Progenitor cell of endocrine pancreas (in vitro differentiated cells): ENCODE results near the gene PHLDA2. TPM values are rescaled to one million over a fixed set of nuclear protein-coding genes. Genes with fewer than 3 reads are reported as not detected.

Experiments used
- DNase-seq: peaks from one replicate; pipeline ENCODE4 v3.0.0; 2021; ENCODE audit warnings: low spot score; ENCODE audit not compliant: unreplicated experiment
- H3K27ac Mint-ChIP-seq: 2 replicates; pipeline ENCODE4 v1.8.0; 2021; ENCODE audit warnings: mild to moderate bottlenecking, moderate library complexity, mixed read lengths
- H3K27me3 Mint-ChIP-seq: 2 replicates; pipeline ENCODE4 v1.8.0; 2021; ENCODE audit warnings: mixed read lengths
- H3K36me3 Mint-ChIP-seq: 2 replicates; pipeline ENCODE4 v1.8.0; 2022; ENCODE audit warnings: mixed read lengths; ENCODE audit not compliant: insufficient read depth
- H3K4me1 Mint-ChIP-seq: 2 replicates; pipeline ENCODE4 v1.8.0; 2021; ENCODE audit warnings: low read depth, mixed read lengths
- H3K4me3 Mint-ChIP-seq: 2 replicates; pipeline ENCODE4 v1.8.0; 2021; ENCODE audit warnings: low read depth, mild to moderate bottlenecking, moderate library complexity, mixed read lengths
- H3K9me3 Mint-ChIP-seq: 2 replicates; pipeline ENCODE4 v1.8.0; 2021; ENCODE audit warnings: low read depth, mixed read lengths
- total RNA-seq: library from RNA; stranded (reverse); gene quantifications from 2 replicates; pipeline ENCODE4 v1.2.1, GENCODE V29; 2021
- TF ChIP-seq, protein P1 (sequence below): fragments of 200-600 bp; sonication (generic); IDR thresholded peaks from one replicate; pipeline ENCODE4 v1.5.0; 2021; ENCODE audit warnings: antibody characterized with exemption, mild to moderate bottlenecking; ENCODE audit not compliant: unreplicated experiment

The PHLDA2 gene
- total RNA-seq, 1 donor from 2014 or later: 1.2 TPM

DNA sequence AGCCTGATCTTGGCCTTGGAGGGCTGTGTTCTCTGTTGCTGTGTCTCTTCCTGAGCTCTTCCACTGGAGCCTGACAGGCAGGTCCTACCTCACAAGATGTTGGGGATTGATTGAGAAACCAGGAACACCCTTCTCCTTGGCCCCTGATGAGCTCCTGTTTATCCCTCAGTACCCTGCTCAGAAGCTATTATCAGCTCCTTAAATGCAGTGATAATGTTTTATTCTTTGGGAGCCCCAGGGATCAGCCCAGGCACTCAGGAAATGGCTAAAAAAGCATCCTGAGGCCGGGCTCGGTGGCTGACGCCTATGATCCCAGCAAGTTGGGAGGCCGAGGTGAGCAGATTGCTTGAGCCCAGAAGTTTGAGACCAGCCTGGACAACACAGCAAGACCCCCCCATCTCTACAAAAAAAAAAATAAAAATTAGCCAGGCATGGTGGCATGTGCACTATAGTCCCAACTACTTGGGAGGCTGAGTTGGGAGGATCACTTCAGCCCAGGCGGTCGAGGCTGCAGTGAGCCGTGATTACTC, 4.9 kb upstream of the PHLDA2 start:
- Mint-ChIP-seq H3K27me3 (peaks cover 14% of the 10 kb centered on the region), H3K27ac (no peak overlapping the region), H3K9me3 (peaks cover 17% of the 10 kb centered on the region), H3K4me1 (peaks cover 4% of the 10 kb centered on the region), H3K4me3 (no peak overlapping the region), H3K36me3 (peaks cover 12% of the 10 kb centered on the region)
- DNase-seq: no peak
- TF ChIP-seq, protein P1, sequence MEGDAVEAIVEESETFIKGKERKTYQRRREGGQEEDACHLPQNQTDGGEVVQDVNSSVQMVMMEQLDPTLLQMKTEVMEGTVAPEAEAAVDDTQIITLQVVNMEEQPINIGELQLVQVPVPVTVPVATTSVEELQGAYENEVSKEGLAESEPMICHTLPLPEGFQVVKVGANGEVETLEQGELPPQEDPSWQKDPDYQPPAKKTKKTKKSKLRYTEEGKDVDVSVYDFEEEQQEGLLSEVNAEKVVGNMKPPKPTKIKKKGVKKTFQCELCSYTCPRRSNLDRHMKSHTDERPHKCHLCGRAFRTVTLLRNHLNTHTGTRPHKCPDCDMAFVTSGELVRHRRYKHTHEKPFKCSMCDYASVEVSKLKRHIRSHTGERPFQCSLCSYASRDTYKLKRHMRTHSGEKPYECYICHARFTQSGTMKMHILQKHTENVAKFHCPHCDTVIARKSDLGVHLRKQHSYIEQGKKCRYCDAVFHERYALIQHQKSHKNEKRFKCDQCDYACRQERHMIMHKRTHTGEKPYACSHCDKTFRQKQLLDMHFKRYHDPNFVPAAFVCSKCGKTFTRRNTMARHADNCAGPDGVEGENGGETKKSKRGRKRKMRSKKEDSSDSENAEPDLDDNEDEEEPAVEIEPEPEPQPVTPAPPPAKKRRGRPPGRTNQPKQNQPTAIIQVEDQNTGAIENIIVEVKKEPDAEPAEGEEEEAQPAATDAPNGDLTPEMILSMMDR: no peak

DNA sequence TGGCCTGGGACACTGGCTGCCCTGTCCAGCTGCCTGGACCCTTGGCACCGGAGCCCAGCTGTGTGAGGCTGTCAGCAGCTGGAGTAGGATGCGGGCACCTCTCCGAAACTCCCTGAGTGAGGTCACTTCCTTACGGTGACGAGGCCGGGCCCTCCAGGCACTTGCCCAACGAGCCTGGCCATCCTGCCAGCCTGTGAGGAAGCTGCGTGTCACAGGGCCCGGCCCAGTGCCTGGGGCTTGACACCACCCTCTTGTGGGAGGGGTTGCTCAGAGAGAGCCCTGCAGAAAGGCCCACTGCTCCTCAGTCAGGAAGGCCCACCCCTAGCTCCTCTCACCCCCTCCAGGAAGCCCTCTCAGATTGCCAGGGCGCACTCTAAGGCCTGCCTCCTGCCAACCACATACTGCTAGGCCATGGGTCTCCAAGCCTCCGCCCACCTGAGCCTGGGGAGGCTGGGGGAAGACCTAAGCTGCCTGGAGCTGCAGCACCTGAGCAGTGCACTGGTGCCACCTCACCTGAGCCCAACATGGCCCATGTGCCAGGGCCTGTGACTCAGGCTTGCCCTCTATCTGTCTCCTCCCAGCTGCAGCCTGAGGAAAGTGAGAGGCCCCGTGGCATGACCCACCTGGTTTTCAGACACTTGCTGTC, 4.3 kb upstream of the PHLDA2 start:
- Mint-ChIP-seq H3K36me3 (peaks cover 8% of the 10 kb centered on the region), H3K27ac (no peak overlapping the region), H3K27me3 (peaks cover 17% of the 10 kb centered on the region), H3K4me1 (peaks cover 5% of the 10 kb centered on the region), H3K9me3 (peaks cover 12% of the 10 kb centered on the region), H3K4me3 (no peak overlapping the region)
- DNase-seq: no peak
- TF ChIP-seq, protein P1: no peak

DNA sequence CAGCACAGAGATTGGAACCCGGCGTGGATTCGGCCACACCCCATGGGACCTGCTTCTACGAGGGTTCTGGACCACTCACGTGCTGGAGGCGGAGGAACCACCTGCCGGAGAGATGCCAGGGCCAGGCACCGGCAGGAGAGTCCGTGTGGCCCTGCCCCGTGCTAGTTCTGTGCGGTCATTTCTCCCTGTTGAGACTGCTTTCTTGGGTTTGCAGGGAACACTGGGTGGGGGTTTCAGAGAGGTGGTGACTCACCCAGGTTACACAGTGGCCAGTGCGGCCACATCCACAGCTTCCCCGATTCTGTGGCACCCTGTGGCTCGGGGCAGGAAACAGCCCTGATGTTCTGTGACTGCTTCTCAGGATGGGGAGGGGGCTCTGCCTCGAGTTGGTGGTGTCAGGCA, 3.6 kb upstream of the PHLDA2 start:
- DNase-seq: no peak
- peaks cover 8% of the 10 kb centered on the region for H3K4me1 Mint-ChIP-seq
- peaks cover 23% of the 10 kb centered on the region for H3K27me3 Mint-ChIP-seq
- H3K9me3 Mint-ChIP-seq: peaks cover 6% of the 10 kb centered on the region
- peaks cover 7% of the 10 kb centered on the region for H3K36me3 Mint-ChIP-seq
- TF ChIP-seq, protein P1: no peak
- no peak overlapping the region for H3K4me3 Mint-ChIP-seq
- H3K27ac Mint-ChIP-seq: no peak overlapping the region

DNA sequence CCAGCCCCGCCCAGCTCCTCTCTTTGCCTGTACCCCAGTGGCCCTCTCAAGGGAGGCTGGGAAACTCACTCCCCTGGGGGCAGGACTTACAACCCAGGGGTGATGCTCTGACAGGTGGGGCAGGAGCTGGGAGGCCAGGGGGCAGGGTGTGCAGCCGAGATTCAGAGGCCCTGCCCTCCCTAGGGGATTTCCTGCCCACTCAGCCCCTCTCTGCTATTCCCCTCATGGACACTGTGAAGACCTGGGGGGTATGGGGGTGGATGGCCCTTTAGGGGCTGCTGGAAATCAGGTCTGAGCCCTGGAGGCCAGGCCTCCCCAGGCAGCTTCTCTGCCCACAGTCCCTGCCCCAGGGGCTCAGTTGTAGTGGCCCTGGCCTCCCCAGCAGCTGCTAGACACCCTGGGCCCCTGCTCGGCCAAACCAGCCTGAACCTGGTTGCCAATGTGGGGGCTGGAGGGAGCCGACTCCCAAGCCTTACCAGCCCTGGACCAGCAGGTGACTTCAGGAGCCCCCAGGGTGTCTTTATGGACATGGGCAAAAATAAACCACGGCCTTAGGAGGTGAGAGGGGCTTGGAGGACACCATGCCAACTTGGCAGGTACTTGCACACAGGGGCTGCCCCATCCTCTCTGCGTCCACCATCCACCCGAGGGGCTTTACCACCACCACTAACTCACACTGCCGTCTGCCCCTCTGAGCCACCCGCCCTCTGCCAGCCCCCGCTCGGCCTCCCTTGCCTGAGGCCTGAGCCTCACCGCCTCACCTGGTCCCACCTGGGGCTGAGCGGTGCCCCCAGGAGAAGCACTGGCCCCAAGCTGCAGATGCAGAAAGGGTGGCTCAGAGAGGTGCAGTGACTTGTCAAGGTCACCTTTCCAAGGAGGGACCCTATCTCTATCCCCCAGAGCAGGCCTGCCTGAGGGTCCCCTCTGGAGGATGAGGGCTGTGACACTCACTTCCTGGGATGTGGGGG, 2.8 kb upstream of the PHLDA2 start:
- Mint-ChIP-seq H3K27me3 (peaks cover 31% of the 10 kb centered on the region), H3K36me3 (peaks cover 2% of the 10 kb centered on the region), H3K9me3 (no peaks in the 10 kb centered on the region), H3K27ac (no peak overlapping the region), H3K4me3 (no peak overlapping the region), H3K4me1 (peaks cover 8% of the 10 kb centered on the region)
- DNase-seq: no peak
- TF ChIP-seq, protein P1: no peak

DNA sequence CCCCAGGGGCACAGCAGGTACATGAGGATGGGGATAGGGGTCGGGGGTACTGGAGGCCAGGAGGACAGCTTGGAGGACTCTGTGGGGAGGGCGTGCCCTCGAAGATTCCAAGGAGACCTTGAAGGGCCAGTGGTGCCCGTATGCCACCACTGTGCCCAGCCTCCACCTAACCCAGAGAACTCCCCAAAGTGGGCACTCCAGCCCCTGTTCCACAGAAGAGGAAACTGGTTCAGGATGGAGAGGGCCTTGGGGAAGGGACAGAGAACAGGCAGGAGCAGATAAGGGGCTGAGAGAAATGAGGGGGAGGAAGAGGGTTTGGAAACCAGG, 2.2 kb upstream of the PHLDA2 start:
- H3K27me3 Mint-ChIP-seq: peaks cover 37% of the 10 kb centered on the region
- no peaks in the 10 kb centered on the region for H3K36me3 Mint-ChIP-seq
- no peaks in the 10 kb centered on the region for H3K9me3 Mint-ChIP-seq
- no peak overlapping the region for H3K27ac Mint-ChIP-seq
- DNase-seq: no peak
- H3K4me1 Mint-ChIP-seq: peaks cover 8% of the 10 kb centered on the region
- TF ChIP-seq, protein P1: no peak
- no peak overlapping the region for H3K4me3 Mint-ChIP-seq
